A673 (cell line): ENCODE measurements around the gene HLA-DRB1.

ENCODE experiments used
- CTCF ChIP-seq: fragments of 300-800, 200-600 bp; sonication (generic); conservative IDR thresholded peaks from 2 replicates; pipeline ENCODE4 v1.5.1; 2017; ENCODE audit warnings: low read depth, mild to moderate bottlenecking, antibody characterized with exemption, low read length, moderate library complexity, mixed read lengths
- EZH2 ChIP-seq: fragments of 200-600 bp; sonication (generic); IDR thresholded peaks from 2 replicates; pipeline ENCODE4 v1.6.1; 2017; ENCODE audit warnings: borderline replicate concordance, low read depth, mild to moderate bottlenecking, mixed read lengths, antibody characterized with exemption, low read length; ENCODE audit not compliant: poor library complexity, severe bottlenecking

- TF ChIP-seq CTCF (no peak), EZH2 (no peak)
Observed at GRCh38 chr6:32602383-32602782, 12.7 kb upstream of the HLA-DRB1 start.
